Measurements from ENCODE around the gene KCNK15.

DNA sequence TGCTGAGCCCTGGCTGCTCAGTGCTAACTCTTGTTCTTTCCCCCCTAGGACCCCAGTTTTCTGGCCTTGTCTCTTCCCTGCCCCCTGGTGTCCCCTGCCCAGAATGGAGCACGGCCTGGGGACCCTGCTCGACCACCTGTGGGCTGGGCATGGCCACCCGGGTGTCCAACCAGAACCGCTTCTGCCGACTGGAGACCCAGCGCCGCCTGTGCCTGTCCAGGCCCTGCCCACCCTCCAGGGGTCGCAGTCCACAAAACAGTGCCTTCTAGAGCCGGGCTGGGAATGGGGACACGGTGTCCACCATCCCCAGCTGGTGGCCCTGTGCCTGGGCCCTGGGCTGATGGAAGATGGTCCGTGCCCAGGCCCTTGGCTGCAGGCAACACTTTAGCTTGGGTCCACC lies 18.6 kb upstream of the KCNK15 start:
- TF ChIP-seq, protein P1, sequence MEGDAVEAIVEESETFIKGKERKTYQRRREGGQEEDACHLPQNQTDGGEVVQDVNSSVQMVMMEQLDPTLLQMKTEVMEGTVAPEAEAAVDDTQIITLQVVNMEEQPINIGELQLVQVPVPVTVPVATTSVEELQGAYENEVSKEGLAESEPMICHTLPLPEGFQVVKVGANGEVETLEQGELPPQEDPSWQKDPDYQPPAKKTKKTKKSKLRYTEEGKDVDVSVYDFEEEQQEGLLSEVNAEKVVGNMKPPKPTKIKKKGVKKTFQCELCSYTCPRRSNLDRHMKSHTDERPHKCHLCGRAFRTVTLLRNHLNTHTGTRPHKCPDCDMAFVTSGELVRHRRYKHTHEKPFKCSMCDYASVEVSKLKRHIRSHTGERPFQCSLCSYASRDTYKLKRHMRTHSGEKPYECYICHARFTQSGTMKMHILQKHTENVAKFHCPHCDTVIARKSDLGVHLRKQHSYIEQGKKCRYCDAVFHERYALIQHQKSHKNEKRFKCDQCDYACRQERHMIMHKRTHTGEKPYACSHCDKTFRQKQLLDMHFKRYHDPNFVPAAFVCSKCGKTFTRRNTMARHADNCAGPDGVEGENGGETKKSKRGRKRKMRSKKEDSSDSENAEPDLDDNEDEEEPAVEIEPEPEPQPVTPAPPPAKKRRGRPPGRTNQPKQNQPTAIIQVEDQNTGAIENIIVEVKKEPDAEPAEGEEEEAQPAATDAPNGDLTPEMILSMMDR (IDR thresholded peaks at IDR 0.05) = no peak
- no peak for TF ChIP-seq POLR2A (IDR thresholded peaks at IDR 0.05)
